Activated naive CD8-positive, alpha-beta T cell treated with anti-CD3 and anti-CD28 coated beads, Interleukin-2, amount 10 ng/mL, durations not matched to agents 7 days and 5 days (primary cell): ENCODE results near the gene CTNNA3. TPM values are rescaled to one million over a fixed set of nuclear protein-coding genes. Genes with fewer than 3 reads are reported as not detected.
"Not testable (repeated sequence)": the region's sequence is repeated elsewhere in the genome, so short reads cannot be mapped to it uniquely, and the experiment has no call there.

ENCODE experiments used
- ATAC-seq: fragments of 150-1000 bp; cut with Tn5 transposase; one replicate; pipeline ENCODE4 v1.10.0; 2021; ENCODE audit warnings: low read depth, moderate library complexity
- POLR2A ChIA-PET: fragments of 350-600 bp; sonication (Branson Sonifier 250); formaldehyde crosslinking; loops from one replicate; lab custom pipeline; 2021; ENCODE audit warnings: antibody characterized with exemption; lab: Charles Lee
- DNase-seq: peaks from one replicate; pipeline ENCODE4 v3.0.0; 2021
- H3K27ac Mint-ChIP-seq: one replicate; pipeline ENCODE4 v1.8.0; 2022; ENCODE audit warnings: mild to moderate bottlenecking, mixed read lengths
- H3K27me3 Mint-ChIP-seq: one replicate; pipeline ENCODE4 v1.8.0; 2022; ENCODE audit warnings: mild to moderate bottlenecking, moderate library complexity, mixed read lengths
- H3K36me3 Mint-ChIP-seq: one replicate; pipeline ENCODE4 v1.8.0; 2021; ENCODE audit warnings: mild to moderate bottlenecking, mixed read lengths
- H3K4me1 Mint-ChIP-seq: one replicate; pipeline ENCODE4 v1.8.0; 2021; ENCODE audit warnings: mixed read lengths
- H3K4me3 Mint-ChIP-seq: one replicate; pipeline ENCODE4 v1.8.0; 2022; ENCODE audit warnings: mild to moderate bottlenecking, moderate library complexity, mixed read lengths
- H3K9me3 Mint-ChIP-seq: one replicate; pipeline ENCODE4 v1.8.0; 2021; ENCODE audit warnings: mixed read lengths
- total RNA-seq, 2 experiments: library from RNA; stranded (reverse); gene quantifications; one replicate each; pipeline ENCODE4 v1.2.3, GENCODE V29; 2021

The CTNNA3 gene
- total RNA-seq, 2 experiments from 2014 or later, result 2.4 to 3.6 TPM

- ATAC-seq, result no peak
- H3K4me3 Mint-ChIP-seq, result no peak overlapping the region
- no peaks in the 10 kb centered on the region for H3K4me1 Mint-ChIP-seq
- POLR2A ChIA-PET, result no interaction called here
- H3K27ac Mint-ChIP-seq, result no peak overlapping the region
- peaks cover 2% of the 10 kb centered on the region for H3K27me3 Mint-ChIP-seq
- no peaks in the 10 kb centered on the region for H3K9me3 Mint-ChIP-seq
- no peak for DNase-seq
- H3K36me3 Mint-ChIP-seq, result no peaks in the 10 kb centered on the region
Measured at GRCh38 chr10:67550838-67551402, 145.1 kb downstream of the CTNNA3 start.

DNA sequence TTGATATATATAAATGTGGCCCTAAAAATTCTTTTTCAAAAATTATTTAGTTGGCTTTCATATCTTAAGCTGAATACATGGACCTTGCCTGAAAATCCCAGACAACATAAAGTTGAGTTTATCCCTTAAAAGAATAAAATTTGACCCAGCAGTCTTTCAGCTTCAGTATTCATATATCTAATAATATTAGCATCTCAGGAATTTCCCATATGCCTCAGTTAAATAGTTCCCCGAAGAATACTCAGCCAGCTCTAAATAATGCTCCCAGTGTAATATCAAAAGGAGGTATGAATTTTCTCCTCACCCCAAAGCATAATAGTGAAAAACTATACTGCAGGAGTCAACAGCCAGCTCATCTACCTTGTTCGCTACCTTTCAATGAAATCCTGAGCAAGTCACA, 145.9 kb downstream of the CTNNA3 start:
- no peak for ATAC-seq
- Mint-ChIP-seq H3K36me3 (no peaks in the 10 kb centered on the region), H3K4me3 (no peak overlapping the region), H3K27me3 (peaks cover 2% of the 10 kb centered on the region), H3K4me1 (no peaks in the 10 kb centered on the region), H3K27ac (no peak overlapping the region), H3K9me3 (no peaks in the 10 kb centered on the region)
- POLR2A ChIA-PET, result no interaction called here
- no peak for DNase-seq

DNA sequence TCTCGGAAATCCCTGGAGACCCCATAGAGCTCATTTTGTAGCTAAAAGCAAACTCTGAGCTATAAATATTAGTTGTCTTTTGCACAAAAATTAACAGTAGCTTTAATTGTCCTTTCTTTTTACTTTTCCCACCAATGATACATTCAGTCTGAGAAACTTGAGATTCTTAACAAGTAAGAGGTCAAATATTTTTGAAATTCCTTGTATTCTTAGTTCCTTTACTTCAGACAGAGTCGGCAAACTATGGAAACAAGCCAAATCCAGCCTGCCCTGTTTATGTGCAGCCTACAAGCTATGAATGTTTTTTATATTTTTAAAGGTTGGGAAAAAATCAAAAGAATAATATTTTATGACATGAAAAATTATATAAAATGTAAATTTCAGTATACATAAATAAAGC, 146.6 kb downstream of the CTNNA3 start:
- no peak for DNase-seq
- Mint-ChIP-seq H3K27ac (no peak overlapping the region), H3K27me3 (peaks cover 5% of the 10 kb centered on the region), H3K36me3 (no peaks in the 10 kb centered on the region), H3K9me3 (no peaks in the 10 kb centered on the region), H3K4me1 (no peaks in the 10 kb centered on the region), H3K4me3 (no peak overlapping the region)
- no peak for ATAC-seq
- POLR2A ChIA-PET, result no interaction called here

GRCh38 chr10:67541411-67541810, 154.6 kb downstream of the CTNNA3 start:
- H3K4me3 Mint-ChIP-seq, result no peak overlapping the region
- no peak for DNase-seq
- H3K9me3 Mint-ChIP-seq, result no peaks in the 10 kb centered on the region
- POLR2A ChIA-PET, result no interaction called here
- no peaks in the 10 kb centered on the region for H3K36me3 Mint-ChIP-seq
- no peak overlapping the region for H3K27ac Mint-ChIP-seq
- peaks cover 8% of the 10 kb centered on the region for H3K27me3 Mint-ChIP-seq
- peaks cover 4% of the 10 kb centered on the region for H3K4me1 Mint-ChIP-seq
- no peak for ATAC-seq

- Mint-ChIP-seq H3K4me3 (no peak overlapping the region), H3K27ac (no peak overlapping the region), H3K36me3 (no peaks in the 10 kb centered on the region), H3K9me3 (no peaks in the 10 kb centered on the region), H3K4me1 (peaks cover 4% of the 10 kb centered on the region), H3K27me3 (peaks cover 9% of the 10 kb centered on the region)
- POLR2A ChIA-PET, result no interaction called here
- ATAC-seq (no peak), DNase-seq (no peak)
Measured at GRCh38 chr10:67539312-67539711, 156.7 kb downstream of the CTNNA3 start.

DNA sequence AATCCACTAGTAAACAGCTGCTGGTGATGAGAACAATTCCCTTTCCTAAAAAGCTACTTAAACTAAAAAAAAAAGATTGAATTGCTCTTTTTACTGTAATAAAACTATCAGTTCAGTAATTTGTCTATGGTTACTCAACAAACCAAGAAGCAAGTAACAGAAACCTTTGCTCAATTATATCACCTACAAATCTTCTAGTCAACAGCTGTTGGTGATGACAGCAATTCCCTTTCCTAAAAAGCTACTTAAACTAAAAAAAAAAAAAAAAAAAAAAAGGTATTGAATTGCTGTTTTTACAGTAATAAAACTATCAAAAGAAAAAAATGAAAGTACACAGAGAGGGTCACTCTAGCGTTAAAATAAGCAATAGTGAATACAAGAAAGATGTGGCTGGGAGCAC, 158.1 kb downstream of the CTNNA3 start:
- H3K27ac Mint-ChIP-seq, result no peak overlapping the region
- no peaks in the 10 kb centered on the region for H3K9me3 Mint-ChIP-seq
- H3K27me3 Mint-ChIP-seq, result peaks cover 8% of the 10 kb centered on the region
- DNase-seq, result no peak
- no peak overlapping the region for H3K4me3 Mint-ChIP-seq
- peaks cover 4% of the 10 kb centered on the region for H3K4me1 Mint-ChIP-seq
- no peaks in the 10 kb centered on the region for H3K36me3 Mint-ChIP-seq
- ATAC-seq, result no peak
- POLR2A ChIA-PET, result no interaction called here

- Mint-ChIP-seq H3K9me3 (peaks cover 5% of the 10 kb centered on the region), H3K4me3 (no peak overlapping the region), H3K36me3 (no peaks in the 10 kb centered on the region), H3K4me1 (peaks cover 4% of the 10 kb centered on the region), H3K27me3 (peaks cover 15% of the 10 kb centered on the region), H3K27ac (no peak overlapping the region)
- ATAC-seq (no peak), DNase-seq (no peak)
- POLR2A ChIA-PET, result no interaction called here
Measured at GRCh38 chr10:67533376-67533775, 162.6 kb downstream of the CTNNA3 start.

DNA sequence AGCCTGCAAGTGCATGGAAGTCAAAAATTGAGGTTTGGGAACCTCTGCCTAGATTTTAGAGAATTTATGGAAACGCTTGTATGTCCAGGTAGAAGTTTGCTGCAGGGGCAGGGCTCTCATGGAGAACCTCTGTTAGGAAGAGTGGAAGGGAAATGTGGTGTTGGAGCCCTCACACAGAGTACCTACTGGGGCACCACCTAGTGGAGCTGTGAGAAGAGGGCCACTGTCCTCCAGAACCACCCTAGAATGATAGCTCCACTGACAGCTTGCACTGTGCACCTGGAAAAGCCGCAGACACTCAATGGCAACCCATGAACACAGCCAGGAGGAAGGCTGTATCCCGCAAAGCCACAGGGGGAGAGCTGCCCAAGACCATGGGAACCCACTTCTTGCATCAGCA, 165.0 kb downstream of the CTNNA3 start:
- H3K27ac Mint-ChIP-seq, POLR2A ChIA-PET, H3K36me3 Mint-ChIP-seq, ATAC-seq, H3K4me3 Mint-ChIP-seq, H3K9me3 Mint-ChIP-seq, DNase-seq, H3K4me1 Mint-ChIP-seq: not testable (repeated sequence)
- H3K27me3 Mint-ChIP-seq, result peaks cover 15% of the 10 kb centered on the region

GRCh38 chr10:67527351-67527750, 168.6 kb downstream of the CTNNA3 start:
- DNase-seq (no peak), ATAC-seq (no peak)
- POLR2A ChIA-PET, result no interaction called here
- Mint-ChIP-seq H3K27ac (no peak overlapping the region), H3K36me3 (no peaks in the 10 kb centered on the region), H3K4me3 (no peak overlapping the region), H3K4me1 (no peaks in the 10 kb centered on the region), H3K27me3 (peaks cover 9% of the 10 kb centered on the region), H3K9me3 (peaks cover 5% of the 10 kb centered on the region)

GRCh38 chr10:67521546-67521945, 174.4 kb downstream of the CTNNA3 start:
- H3K27ac Mint-ChIP-seq, result no peak overlapping the region

GRCh38 chr10:67520924-67521520, 175.0 kb downstream of the CTNNA3 start:
- POLR2A ChIA-PET, result no interaction called here

More at GRCh38 chr10:67521546-67521945, 174.4 kb downstream of the CTNNA3 start:
- POLR2A ChIA-PET, result no interaction called here
- no peak overlapping the region for H3K4me3 Mint-ChIP-seq
- no peak for ATAC-seq
- H3K4me1 Mint-ChIP-seq, result peaks cover 1% of the 10 kb centered on the region
- no peaks in the 10 kb centered on the region for H3K9me3 Mint-ChIP-seq
- H3K36me3 Mint-ChIP-seq, result no peaks in the 10 kb centered on the region
- H3K27me3 Mint-ChIP-seq, result peaks cover 3% of the 10 kb centered on the region
- no peak for DNase-seq

GRCh38 chr10:67519434-67519833, 176.6 kb downstream of the CTNNA3 start:
- Mint-ChIP-seq H3K9me3 (no peaks in the 10 kb centered on the region), H3K36me3 (no peaks in the 10 kb centered on the region), H3K27me3 (peaks cover 6% of the 10 kb centered on the region), H3K4me1 (peaks cover 1% of the 10 kb centered on the region), H3K4me3 (no peak overlapping the region), H3K27ac (no peak overlapping the region)
- no peak for ATAC-seq
- DNase-seq, result no peak
- POLR2A ChIA-PET, result no interaction called here

More at GRCh38 chr10:67520924-67521520, 175.0 kb downstream of the CTNNA3 start:
- Mint-ChIP-seq H3K4me1 (peaks cover 1% of the 10 kb centered on the region), H3K36me3 (no peaks in the 10 kb centered on the region), H3K27me3 (peaks cover 3% of the 10 kb centered on the region), H3K9me3 (no peaks in the 10 kb centered on the region), H3K4me3 (no peak overlapping the region), H3K27ac (no peak overlapping the region)
- ATAC-seq (peak; percentile 72), DNase-seq (no peak)

DNA sequence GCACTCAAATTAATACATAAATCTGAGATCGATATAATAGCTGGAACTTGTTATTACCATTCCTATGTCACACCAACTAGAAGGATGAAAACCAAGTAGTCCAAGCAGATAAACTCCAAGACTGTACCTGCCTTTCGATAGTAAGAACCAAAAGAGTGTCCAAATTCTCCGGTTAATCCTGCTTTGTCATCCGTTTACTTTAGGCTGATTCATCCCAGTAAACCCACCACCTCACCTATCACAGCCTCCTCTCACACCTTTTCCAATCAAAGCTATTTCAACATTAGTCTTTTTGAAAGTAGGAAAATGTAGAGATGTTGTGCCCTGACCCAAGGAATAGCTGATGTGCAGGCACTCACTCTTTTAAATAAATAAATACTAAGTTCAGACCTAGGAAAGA, 177.2 kb downstream of the CTNNA3 start:
- peaks cover 1% of the 10 kb centered on the region for H3K4me1 Mint-ChIP-seq
- no peak for ATAC-seq
- H3K9me3 Mint-ChIP-seq, result no peaks in the 10 kb centered on the region
- H3K27me3 Mint-ChIP-seq, result peaks cover 6% of the 10 kb centered on the region
- H3K36me3 Mint-ChIP-seq, result no peaks in the 10 kb centered on the region
- H3K27ac Mint-ChIP-seq, result no peak overlapping the region
- no peak for DNase-seq
- no peak overlapping the region for H3K4me3 Mint-ChIP-seq
- POLR2A ChIA-PET, result no interaction called here

DNA sequence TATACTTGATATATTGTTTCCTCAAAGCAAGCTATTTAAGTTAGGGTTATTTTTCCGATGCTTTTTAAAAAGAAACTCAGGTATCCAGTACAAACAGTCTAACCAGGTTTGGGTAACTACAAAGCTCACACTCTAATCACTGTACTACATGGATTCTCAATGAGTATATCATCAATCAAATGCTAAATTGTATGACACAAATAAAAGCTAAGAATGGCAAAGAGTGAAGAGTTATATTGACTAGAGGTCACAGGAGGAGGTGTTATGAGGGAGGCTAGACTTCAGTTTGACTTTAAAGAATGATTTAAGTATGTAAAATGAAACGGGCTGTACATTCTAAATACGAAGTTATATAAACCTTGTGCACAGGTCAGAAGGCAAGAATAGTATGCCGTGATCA, 178.0 kb downstream of the CTNNA3 start:
- Mint-ChIP-seq H3K27ac (no peak overlapping the region), H3K27me3 (peaks cover 6% of the 10 kb centered on the region), H3K9me3 (no peaks in the 10 kb centered on the region), H3K36me3 (no peaks in the 10 kb centered on the region), H3K4me3 (no peak overlapping the region), H3K4me1 (peaks cover 1% of the 10 kb centered on the region)
- no peak for ATAC-seq
- POLR2A ChIA-PET, result no interaction called here
- DNase-seq, result no peak
